ENCODE data around the gene SYT13.
A peak's percentile ranks its signal among the peaks of the same experiment; 100 is the strongest.

The SYT13 gene

GRCh38 chr11:45285930-45286632 is at the start of gene SYT13:
Gene SYT13, minus strand, starts transcription at chr11:45286341. Its CDS starts 134 bp downstream, at chr11:45286207.
- DNase-seq: peak; percentile 27

- no peak for DNase-seq
Observed at GRCh38 chr11:45335434-45335833, 49.3 kb upstream of the SYT13 start.

GRCh38 chr11:45334836-45335235 is 48.7 kb upstream of the SYT13 start:
- DNase-seq: no peak

GRCh38 chr11:45334410-45334809 is 48.3 kb upstream of the SYT13 start:
- DNase-seq: no peak

GRCh38 chr11:45333001-45333971 is 47.1 kb upstream of the SYT13 start:
- DNase-seq: peak; percentile 17

- DNase-seq: peak; percentile 54
Observed at GRCh38 chr11:45332276-45332934, 46.3 kb upstream of the SYT13 start.

GRCh38 chr11:45331839-45332238 is 45.7 kb upstream of the SYT13 start:
- no peak for DNase-seq

- no peak for DNase-seq
Observed at GRCh38 chr11:45328726-45329125, 42.6 kb upstream of the SYT13 start.

GRCh38 chr11:45324459-45324858 is 38.3 kb upstream of the SYT13 start:
- DNase-seq: no peak

- DNase-seq: no peak
Observed at GRCh38 chr11:45323601-45324249, 37.6 kb upstream of the SYT13 start.

GRCh38 chr11:45322891-45323600 is 36.9 kb upstream of the SYT13 start:
- no peak for DNase-seq

- DNase-seq: no peak
Observed at GRCh38 chr11:45322111-45322705, 36.1 kb upstream of the SYT13 start.

GRCh38 chr11:45321669-45322068 is 35.5 kb upstream of the SYT13 start:
- no peak for DNase-seq

GRCh38 chr11:45321031-45321595 is 35.0 kb upstream of the SYT13 start:
- DNase-seq: no peak

GRCh38 chr11:45320371-45320770 is 34.2 kb upstream of the SYT13 start:
- no peak for DNase-seq

- DNase-seq: no peak
Observed at GRCh38 chr11:45319077-45319476, 32.9 kb upstream of the SYT13 start.

- DNase-seq: no peak
Observed at GRCh38 chr11:45318516-45318915, 32.4 kb upstream of the SYT13 start.

- no peak for DNase-seq
Observed at GRCh38 chr11:45316258-45316657, 30.1 kb upstream of the SYT13 start.

- no peak for DNase-seq
Observed at GRCh38 chr11:45314900-45315299, 28.8 kb upstream of the SYT13 start.

- no peak for DNase-seq
Observed at GRCh38 chr11:45313171-45313865, 27.2 kb upstream of the SYT13 start.

All from NCI-H82 (cell line).